ENCODE measurements around the gene SYNDIG1L. TPM values are rescaled to one million over a fixed set of nuclear protein-coding genes. Genes with fewer than 3 reads are reported as not detected.

Gene SYNDIG1L
- total and polyA plus RNA-seq, 9 of the 15 experiments (the other 6 are each of a cell fraction or from before 2014, with no cell fraction given) = not detected

DNA sequence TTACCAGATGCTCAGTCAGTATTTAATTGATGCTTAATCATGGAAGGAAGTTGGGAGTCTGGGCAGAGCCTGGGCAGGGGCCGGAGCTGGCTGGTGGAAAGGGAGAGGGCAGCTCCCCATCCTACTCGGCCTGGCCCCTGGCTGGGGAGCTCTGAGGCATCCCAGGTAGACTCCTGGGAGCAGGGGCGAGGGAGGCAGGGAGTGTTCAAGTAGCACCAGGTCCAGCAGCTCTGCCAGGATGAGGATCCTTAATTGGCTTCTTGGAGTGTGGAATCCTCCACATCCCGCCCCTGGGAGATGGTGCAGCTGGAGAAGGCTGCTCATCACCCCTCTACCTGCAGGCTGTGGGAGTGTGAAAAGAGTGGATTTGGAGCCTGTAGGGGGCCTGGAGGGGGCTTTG is 30.9 kb downstream of the SYNDIG1L start:
- DNase-seq (ENCODE audit: extremely low read depth in 1 of 4, low spot score in 3 of 4) (no peak), ATAC-seq (no peak), FAIRE-seq (no peak)
- ChIA-PET POLR2A (interaction anchor here (0.6 kb wide), 2 partner anchors 13 to 1511 kb away, joined by 3 to 4 read pairs; no protein-coding TSS in a partner anchor), CTCF (ENCODE audit: low intra/inter-chr PET ratio) (no interaction called here)
- Histone ChIP-seq H3K27me3 (ENCODE audit: control insufficient read depth in 2 of 2, insufficient read depth in 2 of 2, low read length in 2 of 2) (peaks cover 0 to 35% of the 10 kb centered on the region in 2 experiments), H3K79me2 (ENCODE audit: control insufficient read depth, insufficient read depth, low read length) (no peaks in the 10 kb centered on the region), H3K27ac (ENCODE audit: extremely low read depth, low read depth, low read length) (no peak overlapping the region), H3K4me3 (no peak overlapping the region), H3K9me1 (ENCODE audit: control insufficient read depth, insufficient read depth, low read length) (no peaks in the 10 kb centered on the region), H3K9ac (ENCODE audit: insufficient read depth in 1 of 2, low read depth in 2 of 2, low read length in 2 of 2) (no peak overlapping the region), H3K4me1 (replicated peaks in 1 of 2; ENCODE audit: control insufficient read depth in 2 of 2, insufficient read depth in 2 of 2, low read length in 2 of 2) (no peaks in the 10 kb centered on the region; a peak in 1 of 5 replicates), H3K36me3 (ENCODE audit: control insufficient read depth, insufficient read depth, low read length) (no peaks in the 10 kb centered on the region), H2AFZ (ENCODE audit: low read depth, low read length) (no peak overlapping the region), H3K4me2 (ENCODE audit: insufficient read depth, low read length) (no peak overlapping the region), H3K9me3 (replicated peaks; ENCODE audit: control insufficient read depth, insufficient read depth, low read depth, low read length) (no peaks in the 10 kb centered on the region), H4K20me1 (replicated peaks; ENCODE audit: control insufficient read depth, insufficient read depth, low read length) (no peaks in the 10 kb centered on the region)
- 2% methylated on average over 4 of the region's 4 CpGs for WGBS (ENCODE audit: insufficient coverage, low coverage, missing lambda C conversion rate)
- intact Hi-C loops (cut with micrococcal nuclease) (no loop called here), in situ Hi-C loops (cut with MboI) (no loop called here)
- no TSS peak for BruUV-seq (replicated peaks)
- TF ChIP-seq TBP (optimal IDR thresholded peaks at IDR 0.05; ENCODE audit: low read depth, low read length) (no peak), ZNF639 (CRISPR knock-in tag; conservative IDR thresholded peaks at IDR 0.05 in 1 of 2, IDR thresholded peaks at IDR 0.05 in 1 of 2) (no peak), KDM1A (IDR thresholded peaks at IDR 0.05) (no peak), KLF6 (CRISPR knock-in tag; IDR thresholded peaks at IDR 0.05; ENCODE audit: borderline replicate concordance) (no peak), SMAD3 (CRISPR knock-in tag; conservative IDR thresholded peaks at IDR 0.05) (no peak), ADNP (tag; IDR thresholded peaks at IDR 0.05) (no peak), TAF1 (IDR thresholded peaks at IDR 0.05; ENCODE audit: control insufficient read depth, extremely low read depth, insufficient read depth, low read length, severe bottlenecking) (no peak)
- TF ChIP-seq, protein P1, sequence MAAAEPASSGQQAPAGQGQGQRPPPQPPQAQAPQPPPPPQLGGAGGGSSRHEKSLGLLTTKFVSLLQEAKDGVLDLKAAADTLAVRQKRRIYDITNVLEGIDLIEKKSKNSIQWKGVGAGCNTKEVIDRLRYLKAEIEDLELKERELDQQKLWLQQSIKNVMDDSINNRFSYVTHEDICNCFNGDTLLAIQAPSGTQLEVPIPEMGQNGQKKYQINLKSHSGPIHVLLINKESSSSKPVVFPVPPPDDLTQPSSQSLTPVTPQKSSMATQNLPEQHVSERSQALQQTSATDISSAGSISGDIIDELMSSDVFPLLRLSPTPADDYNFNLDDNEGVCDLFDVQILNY (CRISPR knock-in tag; IDR thresholded peaks at IDR 0.05) = no peak
- TF ChIP-seq, protein P2, sequence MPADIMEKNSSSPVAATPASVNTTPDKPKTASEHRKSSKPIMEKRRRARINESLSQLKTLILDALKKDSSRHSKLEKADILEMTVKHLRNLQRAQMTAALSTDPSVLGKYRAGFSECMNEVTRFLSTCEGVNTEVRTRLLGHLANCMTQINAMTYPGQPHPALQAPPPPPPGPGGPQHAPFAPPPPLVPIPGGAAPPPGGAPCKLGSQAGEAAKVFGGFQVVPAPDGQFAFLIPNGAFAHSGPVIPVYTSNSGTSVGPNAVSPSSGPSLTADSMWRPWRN (IDR thresholded peaks at IDR 0.05; ENCODE audit: low read depth) = no peak

All from K562 (cell line).